Measurements from ENCODE around the gene ZNF780B. TPM values are rescaled to one million over a fixed set of nuclear protein-coding genes. Genes with fewer than 3 reads are reported as not detected.

The ZNF780B gene
- total RNA-seq, 1 experiment from 2014 or later: 10.2 TPM

DNA sequence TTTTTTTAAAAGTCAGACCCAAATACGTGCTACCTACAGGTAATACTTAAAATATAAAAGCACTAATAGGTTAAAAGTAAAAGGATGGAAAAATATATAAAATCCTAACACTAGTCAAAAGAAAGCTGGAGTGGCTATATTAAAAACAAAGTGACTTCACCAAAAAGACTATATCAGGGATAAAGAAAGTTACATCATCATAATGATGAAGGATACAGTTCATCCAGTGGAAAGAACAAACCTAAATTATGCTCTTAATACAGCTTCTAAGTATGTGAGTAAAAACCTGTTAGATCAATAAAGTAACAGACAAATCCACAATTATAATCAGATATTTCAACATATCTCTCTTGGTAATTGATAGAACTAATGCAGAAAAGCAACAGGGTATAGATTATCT lies 1.1 kb upstream of the ZNF780B start:
- CTCF ChIA-PET: interaction anchor here (0.7 kb wide), 1 partner anchor 767 kb away, joined by 3 read pairs; no protein-coding TSS in a partner anchor
- no peak for TF ChIP-seq CTCF (IDR thresholded peaks at IDR 0.05; ENCODE audit: unreplicated experiment)
- POLR2A ChIA-PET: interaction anchor here (0.6 to 2.4 kb wide), 5 partner anchors 14 to 86 kb away, joined by 3 to 9 read pairs (median 3); partner anchors contain the start of genes PSMC4, ZNF546 and ZNF780A
- no TSS peak for BruUV-seq (replicated peaks)
- H3K27me3 Mint-ChIP-seq (ENCODE audit: insufficient read depth, unreplicated experiment): no peaks in the 10 kb centered on the region
- peaks cover 25% of the 10 kb centered on the region for H3K9me3 Mint-ChIP-seq (ENCODE audit: unreplicated experiment)
- H3K4me3 Mint-ChIP-seq (ENCODE audit: unreplicated experiment): no peak overlapping the region
- peaks cover 5% of the 10 kb centered on the region for H3K4me1 Mint-ChIP-seq (ENCODE audit: insufficient read depth, unreplicated experiment)
- H3K36me3 Mint-ChIP-seq (ENCODE audit: insufficient read depth, unreplicated experiment): peaks cover 6% of the 10 kb centered on the region
- intact Hi-C loops (cut with micrococcal nuclease): no loop called here
- DNase-seq (ENCODE audit: unreplicated experiment): no peak
- no peak overlapping the region for H3K27ac Mint-ChIP-seq (ENCODE audit: low read depth, unreplicated experiment)

DNA sequence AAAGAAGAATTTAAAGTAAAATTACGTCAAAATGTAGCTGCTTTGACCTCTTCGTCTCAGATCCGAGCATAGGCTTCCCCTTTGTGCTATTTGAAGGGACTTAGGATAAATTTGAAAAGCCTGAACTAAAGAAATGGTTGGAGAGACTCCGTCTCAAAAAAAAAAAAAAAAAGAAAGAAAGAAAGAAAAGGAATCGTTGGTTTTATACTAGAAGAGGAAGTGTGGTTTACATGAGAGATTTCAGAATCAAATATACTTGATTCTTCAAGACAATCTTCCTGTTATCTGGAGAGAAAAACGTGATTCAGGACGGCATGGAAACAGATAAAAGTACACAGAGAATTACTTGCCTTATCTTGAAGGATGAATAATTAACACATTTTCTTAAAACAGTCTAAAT lies 474 bp upstream of the ZNF780B start:
- ChIA-PET CTCF (no interaction called here), POLR2A (interaction anchor here (0.8 to 2.4 kb wide), 2 partner anchors 31 to 34 kb away, joined by 3 to 9 read pairs; partner anchors contain the start of gene ZNF780A)
- Mint-ChIP-seq H3K9me3 (ENCODE audit: unreplicated experiment) (peaks cover 24% of the 10 kb centered on the region), H3K27ac (ENCODE audit: low read depth, unreplicated experiment) (peak overlapping the region; percentile 82), H3K27me3 (ENCODE audit: insufficient read depth, unreplicated experiment) (no peaks in the 10 kb centered on the region), H3K4me3 (ENCODE audit: unreplicated experiment) (peak overlapping the region; percentile 96), H3K4me1 (ENCODE audit: insufficient read depth, unreplicated experiment) (peaks cover 5% of the 10 kb centered on the region), H3K36me3 (ENCODE audit: insufficient read depth, unreplicated experiment) (peaks cover 7% of the 10 kb centered on the region)
- no TSS peak for BruUV-seq (replicated peaks)
- DNase-seq (ENCODE audit: unreplicated experiment): no peak
- TF ChIP-seq CTCF (IDR thresholded peaks at IDR 0.05; ENCODE audit: unreplicated experiment): no peak
- intact Hi-C loops (cut with micrococcal nuclease): no loop called here

GRCh38 chr19:40055049-40055448 lies 982 bp downstream of the ZNF780B start:
- H3K4me1 Mint-ChIP-seq (ENCODE audit: insufficient read depth, unreplicated experiment): peaks cover 5% of the 10 kb centered on the region
- no TSS peak for BruUV-seq (replicated peaks)
- H3K9me3 Mint-ChIP-seq (ENCODE audit: unreplicated experiment): peaks cover 31% of the 10 kb centered on the region
- H3K27me3 Mint-ChIP-seq (ENCODE audit: insufficient read depth, unreplicated experiment): no peaks in the 10 kb centered on the region
- no peak overlapping the region for H3K27ac Mint-ChIP-seq (ENCODE audit: low read depth, unreplicated experiment)
- peak overlapping the region; percentile 96 for H3K4me3 Mint-ChIP-seq (ENCODE audit: unreplicated experiment)
- no peak for DNase-seq (ENCODE audit: unreplicated experiment)
- intact Hi-C loops (cut with micrococcal nuclease): no loop called here
- no peak for TF ChIP-seq CTCF (IDR thresholded peaks at IDR 0.05; ENCODE audit: unreplicated experiment)
- CTCF ChIA-PET: no interaction called here
- POLR2A ChIA-PET: interaction anchor here (1.1 to 1.6 kb wide), 2 partner anchors 35 to 44 kb away, joined by 3 to 5 read pairs; partner anchors contain the start of gene ZNF780A
- peaks cover 12% of the 10 kb centered on the region for H3K36me3 Mint-ChIP-seq (ENCODE audit: insufficient read depth, unreplicated experiment)

DNA sequence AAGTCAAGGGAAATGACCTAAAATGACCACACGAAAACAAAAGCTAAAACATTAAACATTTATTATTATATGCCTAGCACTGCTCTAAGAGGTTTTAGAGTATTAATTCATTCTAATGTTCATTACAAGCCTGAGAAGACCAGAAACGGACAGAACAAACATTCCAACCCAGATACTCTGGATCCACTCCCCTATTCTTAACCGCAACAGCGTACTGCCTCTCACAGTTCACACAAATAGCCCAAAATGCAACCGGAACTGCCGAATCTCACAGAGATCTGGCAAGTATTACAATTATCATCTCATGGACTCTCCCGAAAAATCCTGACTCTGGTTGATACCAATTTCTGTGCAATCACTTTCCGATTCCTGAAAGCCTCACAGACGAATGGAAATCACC lies 1.4 kb downstream of the ZNF780B start:
- peaks cover 5% of the 10 kb centered on the region for H3K4me1 Mint-ChIP-seq (ENCODE audit: insufficient read depth, unreplicated experiment)
- intact Hi-C loops (cut with micrococcal nuclease): no loop called here
- no peak overlapping the region for H3K27ac Mint-ChIP-seq (ENCODE audit: low read depth, unreplicated experiment)
- H3K9me3 Mint-ChIP-seq (ENCODE audit: unreplicated experiment): peaks cover 31% of the 10 kb centered on the region
- H3K4me3 Mint-ChIP-seq (ENCODE audit: unreplicated experiment): peak overlapping the region; percentile 96
- H3K27me3 Mint-ChIP-seq (ENCODE audit: insufficient read depth, unreplicated experiment): no peaks in the 10 kb centered on the region
- POLR2A ChIA-PET: interaction anchor here (0.7 to 1.6 kb wide), 2 partner anchors 36 to 251 kb away, joined by 3 read pairs; partner anchors contain the start of gene ZNF780A
- DNase-seq (ENCODE audit: unreplicated experiment): no peak
- CTCF ChIA-PET: no interaction called here
- H3K36me3 Mint-ChIP-seq (ENCODE audit: insufficient read depth, unreplicated experiment): peaks cover 16% of the 10 kb centered on the region
- no peak for TF ChIP-seq CTCF (IDR thresholded peaks at IDR 0.05; ENCODE audit: unreplicated experiment)
- no TSS peak for BruUV-seq (replicated peaks)
